Measurements from ENCODE around the gene CADPS2. TPM values are rescaled to one million over a fixed set of nuclear protein-coding genes. Genes with fewer than 3 reads are reported as not detected.

The CADPS2 gene
- total and polyA plus RNA-seq, 2 of the 4 experiments (the other 2 are of a cell fraction): 0.10 to 0.54 TPM

GRCh38 chr7:122743211-122743610, 143.0 kb downstream of the CADPS2 start:
- dilution Hi-C loops (cut with HindIII; ENCODE audit: low sequenced_read_pairs, unreplicated experiment): no loop called here
- no peak overlapping the region for H3K56ac ChIP-seq (ENCODE audit: extremely low read depth, insufficient read depth, low read length)
- in situ Hi-C loops (cut with MboI; ENCODE audit: low sequenced_read_pairs): no loop called here
- no peaks in the 10 kb centered on the region for H3K4me1 ChIP-seq (ENCODE audit: control insufficient read depth, insufficient read depth, low read length)
- DNase-seq (no peak), ATAC-seq (ENCODE audit: low read depth) (no peak)
- no peak overlapping the region for H2AK5ac ChIP-seq (ENCODE audit: low read depth, low read length)
- no peaks in the 10 kb centered on the region for H3K79me1 ChIP-seq (ENCODE audit: low read depth in 1 of 2, low read length in 2 of 2)
- no peak overlapping the region for H3K4ac ChIP-seq (ENCODE audit: low read depth, low read length)
- H3K27ac ChIP-seq (ENCODE audit: insufficient read depth, low read length): no peak overlapping the region
- no peak overlapping the region for H2AFZ ChIP-seq (replicated peaks; ENCODE audit: low read length, poor library complexity)
- ChIA-PET POLR2A (ENCODE audit: unreplicated experiment) (no interaction called here), CTCF (no interaction called here)
- TF ChIP-seq CTCF (conservative IDR thresholded peaks at IDR 0.05; ENCODE audit: low read depth, low read length): no peak
- no peak for TF ChIP-seq CEBPB (IDR thresholded peaks at IDR 0.05; ENCODE audit: low read depth, low read length)
- no peak for TF ChIP-seq RFX5 (IDR thresholded peaks at IDR 0.05; ENCODE audit: low read depth, low read length)
- TF ChIP-seq MAZ (IDR thresholded peaks at IDR 0.05; ENCODE audit: borderline replicate concordance, low read depth, low read length): no peak
- no peak for TF ChIP-seq FOS (IDR thresholded peaks at IDR 0.05; ENCODE audit: low read depth, low read length)
- TF ChIP-seq RAD21 (IDR thresholded peaks at IDR 0.05; ENCODE audit: low read length): no peak
- no peak for TF ChIP-seq BHLHE40 (IDR thresholded peaks at IDR 0.05; ENCODE audit: low read depth, low read length)
- no peaks in the 10 kb centered on the region for H3K9me1 ChIP-seq (ENCODE audit: insufficient read depth, low read length)
- no peaks in the 10 kb centered on the region; the same call in 1 of the 2 replicates for H3K9me3 ChIP-seq (ENCODE audit: control insufficient read depth, insufficient read depth, low read length)
- H2BK15ac ChIP-seq (ENCODE audit: low read depth, low read length): no peak overlapping the region
- H3K4me2 ChIP-seq (ENCODE audit: low read depth, low read length): no peak overlapping the region
- H3K36me3 ChIP-seq (ENCODE audit: control insufficient read depth, insufficient read depth, low read length): no peaks in the 10 kb centered on the region
- H3K9ac ChIP-seq (ENCODE audit: low read depth, low read length): no peak overlapping the region
- H3K27me3 ChIP-seq (ENCODE audit: control insufficient read depth, insufficient read depth, low read length): no peaks in the 10 kb centered on the region
- no peaks in the 10 kb centered on the region for H4K20me1 ChIP-seq (ENCODE audit: insufficient read depth, low read length)
- H4K5ac ChIP-seq (ENCODE audit: low read depth, low read length): no peak overlapping the region
- no TSS peak for BruUV-seq (replicated peaks)
- H2BK20ac ChIP-seq (ENCODE audit: low read depth, low read length): no peak overlapping the region
- no peak overlapping the region for H3K4me3 ChIP-seq (ENCODE audit: insufficient read depth, low read depth, low read length)
- H4K8ac ChIP-seq (ENCODE audit: low read depth in 2 of 2, low read length in 2 of 2): no peak overlapping the region
- intact Hi-C loops (cut with micrococcal nuclease): no loop called here
- H2BK5ac ChIP-seq (ENCODE audit: low read depth, low read length, poor library complexity, severe bottlenecking): no peak overlapping the region
- H3K14ac ChIP-seq (replicated peaks; ENCODE audit: low read depth, low read length): no peak overlapping the region
- H2BK120ac ChIP-seq (ENCODE audit: low read depth, low read length): no peak overlapping the region
- H3K18ac ChIP-seq (ENCODE audit: low read depth, low read length): no peak overlapping the region
- no peak overlapping the region for H3K23ac ChIP-seq (ENCODE audit: low read depth, low read length)
- no peak overlapping the region for H2AK9ac ChIP-seq (replicated peaks; ENCODE audit: low read depth, low read length, poor library complexity)
- H4K91ac ChIP-seq (ENCODE audit: insufficient read depth, low read depth, low read length): no peak overlapping the region
